G401.6 (cell line): Measurements from ENCODE around the gene TRAPPC12.

ENCODE experiments used
- FAIRE-seq: peaks from 2 replicates; lab custom pipeline; 2012; peaks lifted over from hg19 to GRCh38; lab: Jason Lieb, UNC

The TRAPPC12 gene

GRCh38 chr2:3408781-3409180 is 29.3 kb downstream of the TRAPPC12 start:
- no peak for FAIRE-seq

DNA sequence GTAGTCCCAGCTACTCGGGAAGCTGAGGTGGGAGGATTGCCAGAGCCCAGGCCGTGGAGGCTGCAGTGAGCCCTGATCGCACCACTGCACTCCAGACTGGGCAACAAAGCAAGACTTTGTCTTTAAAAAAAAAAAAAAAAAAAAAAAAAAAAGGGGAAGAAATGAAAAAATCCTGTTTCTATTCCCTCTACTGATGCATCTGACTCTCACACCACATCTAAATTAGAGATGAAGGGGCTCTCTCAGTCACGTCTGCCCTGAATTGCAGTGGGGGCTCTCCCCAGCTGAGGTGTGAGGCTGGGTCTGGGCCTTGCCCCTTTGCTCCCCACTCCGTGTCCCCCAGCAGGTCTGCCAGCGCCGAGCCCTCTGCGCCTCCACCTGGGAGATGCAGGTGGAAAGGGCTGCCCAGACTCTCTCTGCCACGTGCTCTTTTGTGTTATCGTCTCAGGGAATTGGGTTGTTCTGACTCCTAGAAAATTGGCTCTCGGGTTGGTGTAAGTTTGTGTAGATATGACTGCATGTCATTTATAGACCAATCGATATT is 30.2 kb downstream of the TRAPPC12 start:
- no peak for FAIRE-seq

- FAIRE-seq = no peak
Observed at GRCh38 chr2:3411103-3411502, 31.6 kb downstream of the TRAPPC12 start.

- FAIRE-seq = no peak
Observed at GRCh38 chr2:3413697-3414096, 34.2 kb downstream of the TRAPPC12 start.

GRCh38 chr2:3414133-3414860 is 34.8 kb downstream of the TRAPPC12 start:
- FAIRE-seq = no peak

DNA sequence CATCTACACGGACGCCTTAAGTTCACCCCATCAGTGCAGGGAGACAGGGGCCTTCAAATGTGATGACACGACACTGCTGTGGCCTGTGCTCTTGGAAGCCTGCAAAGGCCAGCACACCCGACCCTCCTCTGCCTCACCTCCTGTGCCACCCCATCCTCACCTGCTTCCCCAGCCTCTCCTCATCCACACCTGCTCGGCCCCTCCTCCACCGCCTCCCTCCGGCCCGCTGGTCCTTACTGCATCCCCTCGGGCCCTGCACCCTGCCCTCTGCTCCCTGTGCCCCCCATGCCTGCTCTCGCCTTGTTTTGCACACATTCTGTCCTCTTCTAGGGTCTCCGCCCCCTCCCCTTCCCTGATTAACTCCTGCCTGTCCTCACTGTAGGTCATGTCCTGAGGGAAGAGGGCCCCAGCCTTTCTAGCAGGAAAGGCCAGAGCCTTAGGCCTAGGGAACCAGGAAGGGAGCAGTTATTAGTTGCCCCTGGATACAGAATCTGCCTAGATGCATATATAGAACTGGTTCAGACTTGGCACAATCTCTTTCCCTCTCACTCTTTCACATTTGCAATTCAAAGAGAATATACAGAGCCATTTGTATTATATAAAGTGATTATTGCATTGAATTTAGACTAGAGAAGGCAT is 39.4 kb downstream of the TRAPPC12 start:
- FAIRE-seq = no peak

- no peak for FAIRE-seq
Observed at GRCh38 chr2:3420076-3420768, 40.7 kb downstream of the TRAPPC12 start.

GRCh38 chr2:3420769-3421397 is 41.4 kb downstream of the TRAPPC12 start:
- FAIRE-seq = no peak

- no peak for FAIRE-seq
Observed at GRCh38 chr2:3421580-3421979, 42.1 kb downstream of the TRAPPC12 start.

DNA sequence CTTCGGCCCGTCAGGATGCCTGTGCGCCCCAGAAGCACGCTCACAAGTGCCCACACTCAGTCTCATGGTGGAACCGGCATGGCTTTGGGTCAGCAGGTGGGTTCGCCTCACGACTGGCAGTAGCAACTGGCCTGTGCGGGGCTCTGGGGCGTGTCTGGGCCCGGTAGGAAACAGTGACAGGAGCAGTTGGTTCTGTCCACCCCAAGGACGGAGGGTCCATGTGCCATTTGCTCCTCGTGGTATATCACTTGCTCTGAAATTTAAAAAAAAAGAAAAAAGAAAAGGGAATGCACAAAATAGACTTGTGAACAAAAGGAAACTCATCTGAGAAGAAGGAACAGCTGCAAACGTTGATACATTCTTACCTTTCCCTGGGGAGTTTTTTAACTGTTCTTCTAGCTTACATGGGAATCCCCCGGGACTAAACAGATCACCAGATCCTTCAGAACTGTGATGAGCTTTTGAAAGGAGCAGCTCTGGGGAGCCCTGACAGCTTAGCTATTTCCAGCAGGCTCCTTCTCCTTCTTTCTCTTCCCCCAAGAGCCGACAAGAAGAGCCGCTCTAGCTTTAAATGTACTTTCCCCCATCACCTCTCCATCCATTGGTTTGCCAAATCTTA is 42.8 kb downstream of the TRAPPC12 start:
- no peak for FAIRE-seq

GRCh38 chr2:3423492-3424170 is 44.1 kb downstream of the TRAPPC12 start:
- FAIRE-seq = no peak

- FAIRE-seq = no peak
Observed at GRCh38 chr2:3424171-3424795, 44.8 kb downstream of the TRAPPC12 start.

DNA sequence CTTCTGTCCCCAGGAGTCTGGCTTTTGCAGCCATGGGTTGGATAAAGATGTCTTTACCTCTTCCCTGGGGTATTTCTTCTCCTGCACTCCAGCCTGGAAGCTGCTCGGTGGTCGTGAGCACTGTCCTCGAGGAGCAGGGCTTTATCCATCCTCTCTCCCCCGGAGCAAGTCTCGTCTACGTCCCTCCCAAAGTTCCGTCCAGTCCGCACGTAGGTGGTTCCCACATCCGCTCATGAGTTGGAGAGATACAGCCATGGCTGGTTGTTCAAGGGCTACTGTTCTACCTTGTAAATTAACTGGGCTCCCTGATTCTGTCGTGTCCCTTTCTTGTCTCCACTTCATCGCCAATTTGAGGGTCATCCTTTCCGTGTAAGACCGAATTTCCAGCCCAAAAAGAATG is 47.1 kb downstream of the TRAPPC12 start:
- no peak for FAIRE-seq

GRCh38 chr2:3427272-3427671 is 47.8 kb downstream of the TRAPPC12 start:
- no peak for FAIRE-seq

DNA sequence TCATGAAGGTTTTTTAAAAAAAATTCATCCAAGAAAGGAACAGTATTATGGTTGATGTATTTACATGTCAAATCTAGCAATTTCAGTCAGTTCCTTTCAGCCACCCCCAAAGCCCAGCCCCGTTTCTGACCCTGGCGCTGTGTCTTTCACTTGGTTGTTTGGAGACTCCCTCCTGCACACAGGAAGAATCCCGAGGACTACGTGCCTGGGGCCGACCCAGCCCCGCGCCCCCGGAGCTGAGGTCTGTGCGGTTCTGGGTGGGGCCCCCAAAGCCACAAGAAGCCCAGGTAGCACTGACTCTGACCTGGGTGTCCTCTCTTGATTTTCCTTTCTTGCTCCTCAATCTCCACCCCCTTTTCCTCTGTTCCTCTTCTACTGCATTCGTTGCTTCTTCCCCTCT is 49.1 kb downstream of the TRAPPC12 start:
- FAIRE-seq = no peak

DNA sequence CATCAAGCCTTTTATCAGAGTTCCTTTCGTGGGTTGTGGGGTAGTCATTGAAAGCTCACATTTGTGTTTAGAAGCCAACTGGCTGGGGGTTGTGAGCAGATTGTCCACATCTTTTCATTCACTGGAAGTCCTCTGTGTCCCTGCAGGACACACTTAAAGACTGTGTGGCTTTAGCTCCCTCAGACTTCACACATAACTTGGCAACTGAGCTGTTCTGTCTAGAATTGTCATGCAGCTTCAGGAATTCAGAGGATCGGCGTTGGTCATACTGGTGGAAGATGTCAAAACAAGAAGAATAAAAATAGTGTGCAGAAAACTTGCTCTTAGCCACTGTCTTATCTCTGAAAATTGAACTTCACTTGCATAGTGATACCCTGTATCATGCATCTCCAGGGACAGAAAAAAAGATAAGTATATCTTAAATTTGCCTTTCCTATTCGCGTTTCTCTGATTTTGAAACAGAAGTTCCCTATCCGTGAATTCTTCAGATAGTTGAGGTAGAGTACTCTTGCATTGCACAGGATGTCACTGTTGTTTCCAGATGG is 49.6 kb downstream of the TRAPPC12 start:
- FAIRE-seq = no peak

DNA sequence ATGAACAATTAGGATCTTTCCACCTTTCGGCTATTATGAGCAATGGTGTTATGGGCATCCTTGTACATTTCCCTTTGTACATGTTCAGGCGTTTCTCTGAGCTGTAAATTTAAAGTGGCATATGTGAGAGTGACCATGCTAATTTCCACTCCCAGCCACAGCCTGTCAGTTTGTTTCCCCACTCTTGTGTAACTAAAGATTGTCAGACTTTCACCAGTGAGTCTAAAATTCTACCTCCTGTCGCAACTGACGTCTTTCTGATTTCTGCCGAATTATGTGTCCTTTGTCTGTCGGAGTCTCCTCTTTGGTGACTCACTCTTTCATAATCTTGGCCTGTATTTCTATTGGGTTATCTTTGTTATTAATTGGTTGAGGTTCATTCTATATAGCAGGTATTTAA is 50.7 kb downstream of the TRAPPC12 start:
- FAIRE-seq = no peak

- no peak for FAIRE-seq
Observed at GRCh38 chr2:3430740-3431490, 51.4 kb downstream of the TRAPPC12 start.

DNA sequence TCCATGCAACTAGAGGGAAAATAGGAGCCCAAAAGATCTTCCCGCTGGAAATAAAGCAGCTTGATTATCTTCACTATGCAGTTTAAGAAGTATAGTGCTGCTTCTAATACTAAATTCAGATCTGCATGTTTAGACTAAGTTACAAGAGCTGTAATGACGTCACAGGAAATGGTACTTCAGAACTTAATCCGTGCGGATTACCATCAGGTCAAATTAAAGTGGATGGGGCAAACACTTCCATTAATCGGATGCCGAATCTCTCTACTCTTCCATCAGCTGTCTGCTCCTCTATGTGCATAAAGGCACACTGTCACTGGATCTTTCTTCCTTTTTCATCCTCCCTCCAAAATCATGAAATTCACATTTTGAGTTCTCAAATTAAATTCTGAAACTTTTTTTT is 52.6 kb downstream of the TRAPPC12 start:
- no peak for FAIRE-seq

DNA sequence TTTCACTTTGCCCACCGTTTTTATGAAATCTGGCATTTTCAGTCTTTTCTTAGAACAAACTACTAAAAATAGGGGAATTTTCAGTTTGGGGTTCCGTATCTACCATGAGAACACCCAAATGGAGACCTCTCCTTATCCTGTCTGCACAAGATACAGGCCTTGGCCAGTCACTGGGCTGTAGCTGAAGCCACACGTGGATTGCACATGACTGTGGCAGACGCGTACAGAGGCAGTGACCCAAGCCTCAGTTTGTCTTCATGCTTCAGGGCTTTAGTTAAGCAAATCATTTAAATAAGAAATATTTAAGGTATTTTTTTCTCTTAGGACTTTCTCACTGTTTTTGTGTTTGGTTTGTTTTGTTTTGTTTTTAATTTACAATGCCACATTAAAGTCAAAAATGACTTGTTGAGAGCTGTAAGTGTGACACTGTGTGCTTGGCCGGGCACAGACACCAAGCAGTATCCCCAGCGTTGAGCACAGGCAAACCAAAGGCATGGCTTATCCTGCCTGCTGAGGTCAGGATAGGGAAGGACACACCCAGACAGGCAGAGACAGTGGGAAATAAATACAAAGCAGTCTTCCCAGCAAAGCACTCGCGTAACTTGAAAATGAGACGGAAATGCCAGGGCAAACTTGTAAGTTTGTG is 53.3 kb downstream of the TRAPPC12 start:
- FAIRE-seq = no peak
